MM.1S (cell line): ENCODE results near the gene EPB41L4B.

Experiments
- CTCF ChIP-seq: fragments of 300-600 bp; sonication (generic); IDR thresholded peaks from 2 replicates; pipeline ENCODE4 v1.5.1; 2016; ENCODE audit warnings: antibody characterized with exemption, low read length, mixed read lengths
- EZH2 ChIP-seq: fragments of 300-600 bp; sonication (generic); optimal IDR thresholded peaks from 2 replicates; pipeline ENCODE3; 2017; ENCODE audit warnings: low read depth, mild to moderate bottlenecking, antibody characterized with exemption, low read length, mixed read lengths
- EZH2phosphoT487 ChIP-seq: fragments of 300-600 bp; sonication (generic); IDR thresholded peaks from 2 replicates; pipeline ENCODE4 v1.6.1; 2018; ENCODE audit warnings: antibody characterized with exemption, low read length

GRCh38 chr9:109289931-109290330 is 30.9 kb downstream of the EPB41L4B start:
- TF ChIP-seq CTCF (no peak), EZH2 (no peak), EZH2phosphoT487 (no peak)
